Measurements from ENCODE around the gene CST9L. TPM values are rescaled to one million over a fixed set of nuclear protein-coding genes. Genes with fewer than 3 reads are reported as not detected.

Gene CST9L
- total RNA-seq, 2 experiments from 2014 or later: not detected

DNA sequence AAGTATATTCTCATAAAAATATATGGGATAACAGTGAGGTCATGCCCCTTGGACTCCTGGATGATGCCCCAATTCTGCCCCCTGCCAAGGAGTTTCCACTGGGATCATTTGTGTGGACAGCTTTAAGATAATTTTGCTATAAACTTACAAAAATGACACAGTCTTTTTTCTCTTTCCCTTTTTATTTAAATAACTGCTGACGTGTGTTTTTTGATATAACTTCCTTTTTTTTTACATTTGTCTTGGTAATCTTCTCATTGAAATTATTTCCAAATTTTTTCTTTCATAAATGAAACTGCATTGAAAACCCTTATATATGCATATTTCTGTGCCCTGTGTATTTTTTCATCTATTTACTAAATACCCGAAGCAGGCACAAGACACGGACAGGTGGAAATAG is 31.3 kb downstream of the CST9L start:
- intact Hi-C loops (cut with DNase I, micrococcal nuclease): no loop called here
- no peak overlapping the region for H3K27ac Mint-ChIP-seq
- peaks cover 21% of the 10 kb centered on the region for H3K27me3 Mint-ChIP-seq
- no peak for DNase-seq
- H3K4me1 Mint-ChIP-seq (ENCODE audit: low read depth): no peaks in the 10 kb centered on the region
- CTCF ChIA-PET: no interaction called here
- no peaks in the 10 kb centered on the region for H3K4me1 ChIP-seq (ENCODE audit: insufficient read depth, low read length)
- no peaks in the 10 kb centered on the region for H3K36me3 Mint-ChIP-seq (ENCODE audit: low read depth)
- peaks cover 0 to 15% of the 10 kb centered on the region in 2 experiments for H3K9me3 ChIP-seq (ENCODE audit: control insufficient read depth in 1 of 2, insufficient read depth in 1 of 2, low read length in 2 of 2)
- ATAC-seq (ENCODE audit: poor library complexity): no peak
- H3K4me3 Mint-ChIP-seq: no peak overlapping the region
- POLR2A ChIA-PET: no interaction called here
- peaks cover 0 to 6% of the 10 kb centered on the region in 2 experiments for H3K27me3 ChIP-seq (ENCODE audit: control insufficient read depth in 1 of 2, insufficient read depth in 2 of 2, low read length in 2 of 2)
- no peak overlapping the region for H3K27ac ChIP-seq (ENCODE audit: low read depth in 1 of 2, low read length in 2 of 2)
- no peak overlapping the region for H3K4me3 ChIP-seq (ENCODE audit: low read length)
- H3K9me3 Mint-ChIP-seq: no peaks in the 10 kb centered on the region
- TF ChIP-seq, protein P1, sequence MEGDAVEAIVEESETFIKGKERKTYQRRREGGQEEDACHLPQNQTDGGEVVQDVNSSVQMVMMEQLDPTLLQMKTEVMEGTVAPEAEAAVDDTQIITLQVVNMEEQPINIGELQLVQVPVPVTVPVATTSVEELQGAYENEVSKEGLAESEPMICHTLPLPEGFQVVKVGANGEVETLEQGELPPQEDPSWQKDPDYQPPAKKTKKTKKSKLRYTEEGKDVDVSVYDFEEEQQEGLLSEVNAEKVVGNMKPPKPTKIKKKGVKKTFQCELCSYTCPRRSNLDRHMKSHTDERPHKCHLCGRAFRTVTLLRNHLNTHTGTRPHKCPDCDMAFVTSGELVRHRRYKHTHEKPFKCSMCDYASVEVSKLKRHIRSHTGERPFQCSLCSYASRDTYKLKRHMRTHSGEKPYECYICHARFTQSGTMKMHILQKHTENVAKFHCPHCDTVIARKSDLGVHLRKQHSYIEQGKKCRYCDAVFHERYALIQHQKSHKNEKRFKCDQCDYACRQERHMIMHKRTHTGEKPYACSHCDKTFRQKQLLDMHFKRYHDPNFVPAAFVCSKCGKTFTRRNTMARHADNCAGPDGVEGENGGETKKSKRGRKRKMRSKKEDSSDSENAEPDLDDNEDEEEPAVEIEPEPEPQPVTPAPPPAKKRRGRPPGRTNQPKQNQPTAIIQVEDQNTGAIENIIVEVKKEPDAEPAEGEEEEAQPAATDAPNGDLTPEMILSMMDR (IDR thresholded peaks at IDR 0.05): no peak
- no peaks in the 10 kb centered on the region for H3K36me3 ChIP-seq (ENCODE audit: insufficient read depth, low read length)

DNA sequence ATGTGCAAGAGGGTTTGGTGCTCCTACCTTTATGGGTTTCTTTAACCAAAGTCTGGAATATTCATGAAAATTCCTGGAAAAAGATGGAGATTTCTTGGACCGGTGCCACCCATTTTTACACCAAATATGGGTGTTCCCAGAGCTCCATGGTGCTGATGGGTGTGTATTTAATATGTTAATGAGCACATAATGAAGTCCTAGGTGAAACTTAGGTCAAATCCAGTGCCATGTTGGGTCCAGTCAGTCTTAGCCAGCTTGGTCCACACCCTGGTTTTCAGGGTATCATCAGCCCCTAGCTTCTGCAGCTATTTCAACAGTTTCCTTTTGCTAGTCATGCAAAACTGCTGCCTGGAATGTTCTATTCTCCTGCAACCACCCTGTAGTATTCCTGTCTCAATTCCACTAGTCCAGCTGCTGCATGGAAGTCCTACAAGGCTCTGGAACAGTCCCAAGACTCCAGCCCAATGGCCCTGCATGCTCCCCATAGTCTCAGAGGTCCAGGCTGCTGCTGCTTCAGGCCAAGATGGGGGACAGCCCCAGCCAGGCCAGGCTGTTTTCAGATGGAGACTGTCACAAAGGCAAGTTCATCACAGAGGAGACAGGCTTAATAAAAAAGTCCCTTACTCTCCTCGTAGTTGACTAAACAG is 31.8 kb downstream of the CST9L start:
- Histone ChIP-seq H3K27ac (ENCODE audit: low read depth in 1 of 2, low read length in 2 of 2) (no peak overlapping the region), H3K4me3 (ENCODE audit: low read length) (no peak overlapping the region), H3K36me3 (ENCODE audit: insufficient read depth, low read length) (no peaks in the 10 kb centered on the region), H3K9me3 (ENCODE audit: control insufficient read depth in 1 of 2, insufficient read depth in 1 of 2, low read length in 2 of 2) (peaks cover 0 to 15% of the 10 kb centered on the region in 2 experiments), H3K27me3 (ENCODE audit: control insufficient read depth in 1 of 2, insufficient read depth in 2 of 2, low read length in 2 of 2) (peaks cover 0 to 3% of the 10 kb centered on the region in 2 experiments), H3K4me1 (ENCODE audit: insufficient read depth, low read length) (no peaks in the 10 kb centered on the region)
- no peaks in the 10 kb centered on the region for H3K4me1 Mint-ChIP-seq (ENCODE audit: low read depth)
- no peak overlapping the region for H3K4me3 Mint-ChIP-seq
- no peak for ATAC-seq (ENCODE audit: poor library complexity)
- no peak for DNase-seq
- intact Hi-C loops (cut with DNase I, micrococcal nuclease): no loop called here
- H3K9me3 Mint-ChIP-seq: no peaks in the 10 kb centered on the region
- ChIA-PET CTCF (no interaction called here), POLR2A (no interaction called here)
- TF ChIP-seq, protein P1 (IDR thresholded peaks at IDR 0.05): no peak
- H3K36me3 Mint-ChIP-seq (ENCODE audit: low read depth): no peaks in the 10 kb centered on the region
- peaks cover 19% of the 10 kb centered on the region for H3K27me3 Mint-ChIP-seq
- H3K27ac Mint-ChIP-seq: no peak overlapping the region

DNA sequence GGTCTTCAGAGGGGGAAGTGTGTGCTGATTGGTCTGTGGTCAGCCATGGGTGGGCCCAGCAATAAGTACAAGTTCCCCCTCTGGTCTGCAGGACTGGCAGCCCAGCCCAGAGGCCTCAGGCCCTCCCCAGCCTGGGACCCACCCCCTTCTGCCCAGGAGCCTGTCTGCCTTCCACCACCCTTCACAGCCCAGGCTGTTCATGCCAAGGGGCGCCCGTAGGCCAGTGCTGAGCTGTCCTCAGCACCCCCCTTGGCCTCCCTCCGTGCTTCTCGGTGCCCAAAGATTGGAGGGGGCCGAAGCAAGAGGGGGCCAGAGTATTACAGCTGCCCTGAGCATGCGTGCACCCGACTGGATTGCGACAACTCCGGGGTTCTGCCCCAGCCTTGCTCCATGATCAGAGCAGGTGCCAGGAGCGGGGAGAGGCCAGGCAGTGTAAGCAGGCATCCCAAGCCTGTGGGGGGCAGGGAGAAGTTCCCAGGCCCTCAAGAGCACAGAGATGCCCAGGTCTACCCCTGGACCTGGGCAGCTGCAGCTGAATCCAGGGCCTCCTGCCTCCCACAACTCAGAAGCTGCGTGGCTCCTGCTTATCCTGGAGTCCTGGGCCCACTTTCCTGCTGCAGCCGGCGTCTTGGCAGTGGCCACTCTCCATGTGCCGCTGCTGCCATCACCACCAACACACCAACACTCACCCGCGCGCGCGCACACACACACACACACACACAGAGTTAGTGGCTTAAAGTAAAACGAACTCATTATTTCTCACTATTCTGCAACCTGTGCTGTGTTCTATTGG is 33.3 kb downstream of the CST9L start:
- no peak for ATAC-seq (ENCODE audit: poor library complexity)
- no peak for DNase-seq
- Histone ChIP-seq H3K27me3 (ENCODE audit: control insufficient read depth in 1 of 2, insufficient read depth in 2 of 2, low read length in 2 of 2) (peaks cover 0 to 3% of the 10 kb centered on the region in 2 experiments), H3K36me3 (ENCODE audit: insufficient read depth, low read length) (no peaks in the 10 kb centered on the region), H3K27ac (ENCODE audit: low read depth in 1 of 2, low read length in 2 of 2) (no peak overlapping the region), H3K4me3 (ENCODE audit: low read length) (no peak overlapping the region), H3K4me1 (ENCODE audit: insufficient read depth, low read length) (no peaks in the 10 kb centered on the region), H3K9me3 (ENCODE audit: control insufficient read depth in 1 of 2, insufficient read depth in 1 of 2, low read length in 2 of 2) (peaks cover 3 to 15% of the 10 kb centered on the region in 2 experiments)
- intact Hi-C loops (cut with DNase I, micrococcal nuclease): no loop called here
- POLR2A ChIA-PET: no interaction called here
- TF ChIP-seq, protein P1 (IDR thresholded peaks at IDR 0.05): no peak
- Mint-ChIP-seq H3K4me3 (no peak overlapping the region), H3K4me1 (ENCODE audit: low read depth) (no peaks in the 10 kb centered on the region), H3K9me3 (no peaks in the 10 kb centered on the region), H3K27me3 (peaks cover 14% of the 10 kb centered on the region), H3K36me3 (ENCODE audit: low read depth) (no peaks in the 10 kb centered on the region), H3K27ac (no peak overlapping the region)
- CTCF ChIA-PET: interaction anchor here (1.4 kb wide), 1 partner anchor 10 kb away, joined by 3 read pairs; no protein-coding TSS in a partner anchor

All from CD4-positive, alpha-beta T cell (primary cell).